Tibial nerve (tissue), 4 donors: ENCODE results near the gene LMX1A.

ENCODE experiments used
- CTCF ChIP-seq, 5 experiments: fragments of 200-600 bp in 3 of 5; fragments of 450-650 bp in 2 of 5; sonication (generic) in 3 of 5; IDR thresholded peaks; one replicate each; pipeline ENCODE4 v1.5.1; 2016 to 2019; ENCODE audit warnings: antibody characterized with exemption in 5 of 5, mild to moderate bottlenecking in 3 of 5, moderate library complexity in 2 of 5
- EP300 ChIP-seq, 2 donors: sonication (generic); formaldehyde crosslinking; IDR thresholded peaks; one replicate each; pipeline ENCODE4 v1.6.1; 2017; ENCODE audit warnings: antibody characterized with exemption in 2 of 2, mild to moderate bottlenecking in 1 of 2
- POLR2A ChIP-seq, 2 donors: fragments of 450-650 bp; IDR thresholded peaks; one replicate each; pipeline ENCODE4 v1.6.1; 2017; ENCODE audit warnings: antibody characterized with exemption in 2 of 2, mild to moderate bottlenecking in 2 of 2, moderate library complexity in 2 of 2

- TF ChIP-seq CTCF (IDR thresholded peaks at IDR 0.05) = no peak
- TF ChIP-seq EP300 (IDR thresholded peaks at IDR 0.05) = no peak
- no peak for TF ChIP-seq POLR2A (IDR thresholded peaks at IDR 0.05)
Measured at GRCh38 chr1:165168467-165168866, 188.0 kb downstream of the LMX1A start.
